HFFc6 (cell line): ENCODE data around the gene VEGFC. TPM values are rescaled to one million over a fixed set of nuclear protein-coding genes. Genes with fewer than 3 reads are reported as not detected.
A peak's percentile ranks its signal among the peaks of the same experiment; 100 is the strongest.

Experiments
- DNase-seq: peaks from one replicate; pipeline ENCODE4 v3.0.0-alpha.2; 2018
- H3K27ac Mint-ChIP-seq: 2 replicates; pipeline ENCODE4 v1.8.0; 2020; ENCODE audit warnings: mild to moderate bottlenecking, mixed read lengths
- H3K27me3 Mint-ChIP-seq: 2 replicates; pipeline ENCODE4 v1.8.0; 2021; ENCODE audit warnings: mild to moderate bottlenecking, moderate library complexity, mixed read lengths; ENCODE audit not compliant: insufficient read depth
- H3K36me3 Mint-ChIP-seq: 2 replicates; pipeline ENCODE4 v1.8.0; 2021; ENCODE audit warnings: low read depth, mixed read lengths
- H3K4me1 Mint-ChIP-seq: 2 replicates; pipeline ENCODE4 v1.8.0; 2020; ENCODE audit warnings: low read depth, mixed read lengths
- H3K4me3 Mint-ChIP-seq: 2 replicates; pipeline ENCODE4 v1.8.0; 2020; ENCODE audit warnings: mild to moderate bottlenecking, moderate library complexity, mixed read lengths
- H3K9me3 Mint-ChIP-seq: 2 replicates; pipeline ENCODE4 v1.8.0; 2020; ENCODE audit warnings: mild to moderate bottlenecking, mixed read lengths
- total RNA-seq, 6 experiments: library from RNA; stranded (reverse); fragmentation: NEBNext Ultra II Directional; extraction: Animal tissue kit (Norgen Biotek cat#: 25700); gene quantifications; 2 replicates in 1 of 6; 3 replicates in 5 of 6; pipeline ENCODE4 v1.2.3, GENCODE V29; 2021
- TF ChIP-seq, protein P1 (sequence below): fragments of 200-600 bp; sonication (generic); IDR thresholded peaks from 2 replicates; pipeline ENCODE4 v1.5.0; 2021; ENCODE audit warnings: antibody characterized with exemption, mild to moderate bottlenecking

Gene VEGFC
- total RNA-seq, 6 experiments from 2014 or later, result 323 to 374 (median 351) TPM

DNA sequence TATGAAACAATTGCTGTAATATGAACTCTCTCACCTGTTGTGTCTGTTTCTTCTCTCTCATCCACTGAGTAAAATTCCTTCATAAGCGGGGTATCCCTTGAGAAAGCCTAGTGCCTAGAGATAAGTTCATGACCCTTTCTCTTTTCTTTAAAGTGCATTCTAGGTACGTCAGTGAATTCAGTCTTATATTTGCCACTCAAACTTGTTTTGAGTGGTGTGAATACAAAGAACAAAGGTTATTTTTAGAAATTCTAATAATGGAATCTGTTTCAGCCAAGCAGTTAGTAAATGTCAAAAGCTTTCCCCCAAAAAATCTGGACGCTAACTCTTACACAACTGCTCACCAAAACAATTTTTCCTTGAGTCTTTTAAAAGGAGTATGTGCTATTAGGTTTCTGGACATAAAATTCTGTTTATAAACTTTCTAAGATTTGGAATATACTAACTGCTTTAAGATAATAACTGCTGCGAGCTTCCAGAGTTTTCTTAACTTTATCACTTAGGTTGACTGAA is 112.0 kb downstream of the VEGFC start:
- peaks cover 75% of the 10 kb centered on the region for H3K36me3 Mint-ChIP-seq
- H3K4me3 Mint-ChIP-seq, result peak overlapping the region; percentile 60; the same call in 1 of the 2 replicates
- peaks cover 84% of the 10 kb centered on the region for H3K27me3 Mint-ChIP-seq
- DNase-seq, result no peak
- TF ChIP-seq, protein P1, sequence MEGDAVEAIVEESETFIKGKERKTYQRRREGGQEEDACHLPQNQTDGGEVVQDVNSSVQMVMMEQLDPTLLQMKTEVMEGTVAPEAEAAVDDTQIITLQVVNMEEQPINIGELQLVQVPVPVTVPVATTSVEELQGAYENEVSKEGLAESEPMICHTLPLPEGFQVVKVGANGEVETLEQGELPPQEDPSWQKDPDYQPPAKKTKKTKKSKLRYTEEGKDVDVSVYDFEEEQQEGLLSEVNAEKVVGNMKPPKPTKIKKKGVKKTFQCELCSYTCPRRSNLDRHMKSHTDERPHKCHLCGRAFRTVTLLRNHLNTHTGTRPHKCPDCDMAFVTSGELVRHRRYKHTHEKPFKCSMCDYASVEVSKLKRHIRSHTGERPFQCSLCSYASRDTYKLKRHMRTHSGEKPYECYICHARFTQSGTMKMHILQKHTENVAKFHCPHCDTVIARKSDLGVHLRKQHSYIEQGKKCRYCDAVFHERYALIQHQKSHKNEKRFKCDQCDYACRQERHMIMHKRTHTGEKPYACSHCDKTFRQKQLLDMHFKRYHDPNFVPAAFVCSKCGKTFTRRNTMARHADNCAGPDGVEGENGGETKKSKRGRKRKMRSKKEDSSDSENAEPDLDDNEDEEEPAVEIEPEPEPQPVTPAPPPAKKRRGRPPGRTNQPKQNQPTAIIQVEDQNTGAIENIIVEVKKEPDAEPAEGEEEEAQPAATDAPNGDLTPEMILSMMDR, result no peak
- H3K4me1 Mint-ChIP-seq, result peaks cover 76% of the 10 kb centered on the region
- H3K9me3 Mint-ChIP-seq, result peaks cover 43% of the 10 kb centered on the region
- H3K27ac Mint-ChIP-seq, result peak overlapping the region; percentile 69

DNA sequence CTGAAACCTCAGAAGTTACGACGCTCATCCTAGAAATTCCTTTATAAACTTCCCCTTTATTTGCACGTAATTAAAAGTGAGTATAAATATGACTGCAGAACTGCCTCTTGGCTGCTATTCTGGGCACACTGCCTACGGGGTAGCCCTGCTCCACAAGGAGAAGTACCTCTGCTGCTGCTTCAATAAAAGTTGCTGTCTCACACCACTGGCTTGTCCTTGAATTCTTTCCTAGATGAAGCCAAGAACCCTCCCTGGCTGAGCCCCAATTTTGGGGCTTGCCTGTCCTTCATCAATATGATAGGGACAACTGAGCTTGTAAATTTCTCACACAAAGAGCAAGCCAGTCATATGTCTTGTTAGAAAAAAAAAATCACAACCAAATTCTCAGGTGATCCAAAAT is 115.8 kb downstream of the VEGFC start:
- H3K27me3 Mint-ChIP-seq, result peaks cover 72% of the 10 kb centered on the region
- H3K27ac Mint-ChIP-seq, result peak overlapping the region; percentile 82
- DNase-seq, result no peak
- TF ChIP-seq, protein P1, result no peak
- H3K4me3 Mint-ChIP-seq, result peak overlapping the region; percentile 77
- H3K9me3 Mint-ChIP-seq, result peaks cover 38% of the 10 kb centered on the region
- H3K36me3 Mint-ChIP-seq, result peaks cover 85% of the 10 kb centered on the region
- peaks cover 64% of the 10 kb centered on the region for H3K4me1 Mint-ChIP-seq

DNA sequence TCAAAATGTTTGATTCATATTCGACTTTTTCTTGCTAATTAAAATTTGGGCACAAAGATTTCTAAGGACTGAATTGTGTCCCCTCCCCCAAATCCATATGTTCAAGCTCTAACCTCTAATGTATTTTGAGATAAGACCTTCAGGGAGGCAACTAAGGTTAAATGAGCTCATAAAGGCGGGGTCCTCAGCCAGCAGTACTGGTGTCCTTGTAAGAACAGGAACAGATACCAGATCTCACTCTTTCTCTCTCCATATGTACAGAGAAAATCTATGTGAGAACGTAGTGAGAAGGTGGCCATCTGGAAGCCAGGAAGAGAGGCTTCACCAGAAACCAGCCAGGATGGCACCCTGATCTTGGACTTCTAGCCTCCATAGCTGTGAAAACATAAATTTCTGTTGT is 116.9 kb downstream of the VEGFC start:
- Mint-ChIP-seq H3K27ac (peak overlapping the region; percentile 82), H3K4me1 (peaks cover 65% of the 10 kb centered on the region), H3K36me3 (peaks cover 85% of the 10 kb centered on the region), H3K9me3 (peaks cover 40% of the 10 kb centered on the region), H3K4me3 (peak overlapping the region; percentile 77; the same call in 1 of the 2 replicates), H3K27me3 (peaks cover 71% of the 10 kb centered on the region)
- TF ChIP-seq, protein P1, result no peak
- no peak for DNase-seq

DNA sequence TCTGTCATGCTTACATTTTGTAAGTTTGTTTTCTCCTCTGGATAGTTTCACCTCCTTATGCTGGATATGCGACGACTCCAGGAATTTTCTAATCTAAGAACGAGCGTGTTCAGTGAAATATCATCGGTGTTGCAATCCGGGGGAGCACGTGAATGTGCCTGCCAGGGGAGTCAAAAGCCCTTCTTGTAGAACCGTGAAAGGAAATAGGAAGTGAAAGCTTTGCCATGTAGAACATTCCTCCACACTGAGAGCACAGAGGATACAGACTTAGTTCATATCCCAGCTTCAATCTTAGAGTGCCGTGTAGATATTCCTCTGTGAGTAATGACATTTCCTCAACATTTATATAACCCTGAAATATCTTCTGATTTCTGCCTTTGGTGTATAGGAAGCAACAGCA is 121.2 kb downstream of the VEGFC start:
- Mint-ChIP-seq H3K4me1 (peaks cover 65% of the 10 kb centered on the region), H3K9me3 (peaks cover 34% of the 10 kb centered on the region), H3K36me3 (peaks cover 87% of the 10 kb centered on the region), H3K27ac (peak overlapping the region; percentile 62), H3K4me3 (peak overlapping the region; percentile 62), H3K27me3 (peaks cover 58% of the 10 kb centered on the region)
- TF ChIP-seq, protein P1, result no peak
- DNase-seq, result no peak

DNA sequence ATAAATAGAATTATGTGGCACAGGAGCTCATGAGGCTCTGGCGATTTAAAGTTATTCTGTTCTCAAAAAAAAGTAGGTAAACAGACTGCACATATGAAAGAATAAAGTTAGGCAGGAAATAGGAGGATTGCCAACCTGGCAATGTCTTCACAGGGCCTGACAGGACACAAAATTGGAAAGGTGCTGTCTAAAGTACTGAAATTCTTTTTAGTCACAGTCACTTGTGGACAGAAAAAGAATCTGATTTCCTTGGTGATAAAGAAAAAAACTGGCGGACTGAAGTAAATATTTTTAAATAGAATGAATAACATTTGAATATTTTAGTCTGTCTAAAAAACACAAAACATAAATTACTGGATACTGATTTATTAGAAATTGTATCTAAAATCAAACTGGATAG is 124.4 kb downstream of the VEGFC start:
- no peak for DNase-seq

More for the DNA sequence above, 124.4 kb downstream of the VEGFC start:
- Mint-ChIP-seq H3K27ac (peak overlapping the region; percentile 77), H3K27me3 (peaks cover 67% of the 10 kb centered on the region), H3K36me3 (peaks cover 83% of the 10 kb centered on the region), H3K9me3 (peaks cover 46% of the 10 kb centered on the region), H3K4me3 (peak overlapping the region; percentile 50), H3K4me1 (peaks cover 76% of the 10 kb centered on the region)
- TF ChIP-seq, protein P1, result no peak
